Breast epithelium (tissue), 4 donors: ENCODE results near the gene KRT78. TPM values are rescaled to one million over a fixed set of nuclear protein-coding genes. Genes with fewer than 3 reads are reported as not detected.
"Not testable (repeated sequence)": the region's sequence is repeated elsewhere in the genome, so short reads cannot be mapped to it uniquely, and the experiment has no call there.

Experiments
- DNase-seq, 2 donors: peaks; one replicate each; pipeline ENCODE4 v3.0.0-alpha.2; 2019; ENCODE audit warnings: low spot score in 2 of 2
- H3K27ac ChIP-seq, 2 donors: fragments of 200-600 bp; sonication (generic) in 1 of 2; one replicate each; pipeline ENCODE4 v1.5.1; 2016 to 2019; ENCODE audit warnings: mild to moderate bottlenecking in 1 of 2
- H3K27me3 ChIP-seq, 2 donors: fragments of 200-600 bp; sonication (generic) in 1 of 2; one replicate each; pipeline versions ENCODE4 v1.5.1 to v1.6.0; 2017 to 2019; ENCODE audit warnings: control low read depth in 1 of 2, mild to moderate bottlenecking in 1 of 2
- H3K36me3 ChIP-seq: fragments of 200-600 bp; one replicate; pipeline ENCODE4 v1.5.1; 2019
- H3K4me1 ChIP-seq, 2 donors: fragments of 200-600 bp; sonication (generic); one replicate each; pipeline ENCODE4 v1.5.1; 2016 to 2019; ENCODE audit warnings: control low read depth in 1 of 2
- H3K4me3 ChIP-seq, 3 donors: fragments of 200-600 bp; sonication (generic); 1 replicate in 2 of 3; 2 replicates in 1 of 3; pipeline ENCODE4 v1.5.1; 2016 to 2019; ENCODE audit warnings: mild to moderate bottlenecking in 3 of 3, moderate library complexity in 2 of 3
- H3K9me3 ChIP-seq, 2 donors: fragments of 200-600 bp; sonication (generic) in 1 of 2; one replicate each; pipeline ENCODE4 v1.5.1; 2016 to 2019; ENCODE audit warnings: control low read depth in 1 of 2
- CTCF ChIP-seq, 3 donors: fragments of 450-650 bp; IDR thresholded peaks; one replicate each; pipeline ENCODE4 v1.5.1; 2016 to 2017; ENCODE audit warnings: antibody characterized with exemption in 3 of 3, mild to moderate bottlenecking in 3 of 3, moderate library complexity in 3 of 3
- POLR2A ChIP-seq: fragments of 450-650 bp; IDR thresholded peaks from one replicate; pipeline ENCODE4 v1.6.1; 2016; ENCODE audit warnings: antibody characterized with exemption, mild to moderate bottlenecking, moderate library complexity
- POLR2AphosphoS5 ChIP-seq, 3 donors: sonication (generic); formaldehyde crosslinking; IDR thresholded peaks; one replicate each; pipeline ENCODE4 v1.6.1; 2017; ENCODE audit warnings: antibody characterized with exemption in 3 of 3
- intact Hi-C: fragments of 100-400 bp; cut with DNase I; formaldehyde crosslinking; loops from one replicate; pipeline ENCODE4 v1.15.1; 2023; ENCODE audit warnings: low total_unique reads
- total RNA-seq, 3 donors: library from RNA; depleted of rRNA; stranded (reverse); fragments of >200 nt; gene quantifications; one replicate each; pipeline ENCODE4 v1.1.0, GENCODE V29; 2016

Gene KRT78
- total RNA-seq, 3 donors from 2014 or later, result 2.0 TPM; not detected in 2

DNA sequence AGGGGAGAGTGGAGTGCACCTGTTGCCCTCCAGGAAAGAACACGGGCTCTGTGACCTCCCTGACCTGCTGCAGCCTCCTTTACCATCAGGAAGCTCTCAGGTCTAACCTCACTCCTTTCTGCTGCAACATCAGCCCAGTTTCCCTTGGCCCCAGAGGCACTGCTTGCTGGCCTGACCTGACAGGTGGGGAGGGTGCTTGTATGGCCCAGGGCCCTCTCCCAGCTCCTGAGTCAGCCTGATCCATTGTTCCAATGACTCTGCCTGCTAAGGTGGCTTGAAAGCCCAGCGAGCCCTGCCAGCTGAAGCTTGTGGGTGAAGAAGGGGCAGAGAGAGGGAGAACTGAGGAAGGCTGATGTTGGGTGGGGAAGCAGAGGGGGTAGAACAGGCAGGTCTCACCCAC lies 13.2 kb upstream of the KRT78 start:
- DNase-seq, result no peak
- Histone ChIP-seq H3K27me3 (no peaks in the 10 kb centered on the region), H3K9me3 (no peaks in the 10 kb centered on the region), H3K27ac (no peak overlapping the region), H3K4me1 (no peaks in the 10 kb centered on the region), H3K36me3 (no peaks in the 10 kb centered on the region), H3K4me3 (no peak overlapping the region)
- TF ChIP-seq POLR2A (no peak), POLR2AphosphoS5 (IDR thresholded peaks at IDR 0.05) (no peak), CTCF (IDR thresholded peaks at IDR 0.05) (no peak)
- intact Hi-C loops, result no loop called here

- DNase-seq, result no peak
- intact Hi-C loops, result no loop called here
- Histone ChIP-seq H3K9me3 (no peaks in the 10 kb centered on the region), H3K4me3 (no peak overlapping the region), H3K4me1 (no peaks in the 10 kb centered on the region), H3K27ac (no peak overlapping the region), H3K27me3 (no peaks in the 10 kb centered on the region), H3K36me3 (no peaks in the 10 kb centered on the region)
- TF ChIP-seq POLR2A, result no peak
- no peak for TF ChIP-seq POLR2AphosphoS5 (IDR thresholded peaks at IDR 0.05)
- TF ChIP-seq CTCF (IDR thresholded peaks at IDR 0.05), result no peak
These were observed 12.7 kb upstream of the KRT78 start for GRCh38 chr12:52861511-52861910.

- intact Hi-C loops, result no loop called here
- Histone ChIP-seq H3K27ac (peak overlapping the region; percentile 72 to 86), H3K9me3 (no peaks in the 10 kb centered on the region), H3K4me1 (no peaks in the 10 kb centered on the region), H3K36me3 (no peaks in the 10 kb centered on the region), H3K27me3 (no peaks in the 10 kb centered on the region), H3K4me3 (no peak overlapping the region)
- TF ChIP-seq POLR2A, result no peak
- no peak for TF ChIP-seq CTCF (IDR thresholded peaks at IDR 0.05)
- TF ChIP-seq POLR2AphosphoS5 (IDR thresholded peaks at IDR 0.05), result peak in 2 of 3 donors; percentile 31 to 39
- DNase-seq, result peak; percentile 67 to 80
These were observed 11.5 kb upstream of the KRT78 start for GRCh38 chr12:52860102-52860823.

DNA sequence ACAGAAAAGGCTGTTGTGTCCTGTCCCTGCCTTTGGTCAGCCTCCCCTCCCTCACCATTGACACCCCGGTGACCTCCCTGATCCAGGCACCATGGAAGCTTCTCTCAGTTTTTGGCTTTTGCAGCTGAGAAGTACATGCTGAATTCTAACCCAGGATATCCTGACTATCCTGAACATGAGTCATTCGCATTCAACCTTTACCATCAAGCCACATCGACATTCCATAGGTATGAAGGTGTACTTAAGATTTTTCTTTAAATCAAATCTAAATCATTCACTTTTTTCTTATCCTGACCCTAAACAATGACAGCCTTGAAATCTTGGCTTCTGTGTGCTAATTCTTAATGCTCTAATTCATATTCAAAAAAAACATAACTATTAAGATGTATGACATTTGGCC lies 8.7 kb upstream of the KRT78 start:
- no peak overlapping the region for H3K4me3 ChIP-seq
- H3K27me3 ChIP-seq, result no peaks in the 10 kb centered on the region
- H3K27ac ChIP-seq, result no peak overlapping the region
- TF ChIP-seq POLR2AphosphoS5 (IDR thresholded peaks at IDR 0.05), result no peak
- intact Hi-C loops, result no loop called here
- H3K36me3 ChIP-seq, result no peaks in the 10 kb centered on the region
- H3K9me3 ChIP-seq, result no peaks in the 10 kb centered on the region
- no peak for DNase-seq
- H3K4me1 ChIP-seq, result no peaks in the 10 kb centered on the region

GRCh38 chr12:52856787-52857186 lies 8.0 kb upstream of the KRT78 start:
- H3K4me3 ChIP-seq, result no peak overlapping the region
- no peaks in the 10 kb centered on the region for H3K9me3 ChIP-seq
- TF ChIP-seq POLR2A (no peak), CTCF (IDR thresholded peaks at IDR 0.05) (no peak), POLR2AphosphoS5 (IDR thresholded peaks at IDR 0.05) (no peak)
- intact Hi-C loops, result no loop called here
- H3K27me3 ChIP-seq, result no peaks in the 10 kb centered on the region
- H3K4me1 ChIP-seq, result no peaks in the 10 kb centered on the region
- H3K27ac ChIP-seq, result no peak overlapping the region
- no peak for DNase-seq
- H3K36me3 ChIP-seq, result no peaks in the 10 kb centered on the region

- H3K27ac ChIP-seq, H3K4me3 ChIP-seq, DNase-seq, intact Hi-C loops, H3K9me3 ChIP-seq, H3K27me3 ChIP-seq, H3K4me1 ChIP-seq, H3K36me3 ChIP-seq: not testable (repeated sequence)
These were observed 7.3 kb upstream of the KRT78 start for GRCh38 chr12:52856077-52856476.
